ENCODE results near the gene DTD2.

Gene DTD2

GRCh38 chr14:31405106-31405505 lies 52.2 kb downstream of the DTD2 start:
- no peak for DNase-seq

GRCh38 chr14:31403707-31404106 lies 53.6 kb downstream of the DTD2 start:
- no peak for DNase-seq

GRCh38 chr14:31402764-31403439 lies 54.4 kb downstream of the DTD2 start:
- no peak for DNase-seq

GRCh38 chr14:31401369-31401932 lies 55.9 kb downstream of the DTD2 start:
- DNase-seq, result no peak

- no peak for DNase-seq
Observed at GRCh38 chr14:31400031-31400638, 57.2 kb downstream of the DTD2 start.
